ENCODE data around the gene PPP1R3C. TPM values are rescaled to one million over a fixed set of nuclear protein-coding genes. Genes with fewer than 3 reads are reported as not detected.

Gene PPP1R3C
- total RNA-seq, 2 experiments from 2014 or later: not detected

- ChIA-PET CTCF (ENCODE audit: unreplicated experiment) (no interaction called here), POLR2A (interaction anchor here (0.6 to 0.8 kb wide), 2 partner anchors 24 to 400 kb away, joined by 3 to 4 read pairs; no protein-coding TSS in a partner anchor)
- TF ChIP-seq EZH2phosphoT487 (IDR thresholded peaks at IDR 0.05; ENCODE audit: borderline replicate concordance, low read depth, low read length) (no peak), CTCF (conservative IDR thresholded peaks at IDR 0.05; ENCODE audit: low read length) (no peak)
- H3K36me3 ChIP-seq (ENCODE audit: insufficient read depth, low read length): no peaks in the 10 kb centered on the region
- BruUV-seq (replicated peaks): no TSS peak
- H3K9me3 ChIP-seq (ENCODE audit: low read length): no peaks in the 10 kb centered on the region
- no peaks in the 10 kb centered on the region for H4K20me1 ChIP-seq (ENCODE audit: insufficient read depth, low read length)
- intact Hi-C loops (cut with micrococcal nuclease; ENCODE audit: unreplicated experiment): no loop called here
- no peak overlapping the region for H3K4me2 ChIP-seq (ENCODE audit: low read length)
- H2AFZ ChIP-seq (ENCODE audit: low read length): no peak overlapping the region
- no peak for DNase-seq (ENCODE audit: low spot score)
- H3K4me1 ChIP-seq (ENCODE audit: insufficient read depth, low read length, poor library complexity, severe bottlenecking): no peaks in the 10 kb centered on the region
- no peak overlapping the region for H3K4me3 ChIP-seq (ENCODE audit: low read depth, low read length, poor library complexity, severe bottlenecking)
- no peaks in the 10 kb centered on the region for H3K9me2 ChIP-seq (ENCODE audit: insufficient read depth, low read length)
- no peaks in the 10 kb centered on the region for H3K79me2 ChIP-seq (ENCODE audit: insufficient read depth, low read depth, low read length)
- no peak overlapping the region for H3K27ac ChIP-seq (ENCODE audit: low read depth, low read length, poor library complexity, severe bottlenecking)
Measured at GRCh38 chr10:91610919-91611318, 22.0 kb downstream of the PPP1R3C start.

DNA sequence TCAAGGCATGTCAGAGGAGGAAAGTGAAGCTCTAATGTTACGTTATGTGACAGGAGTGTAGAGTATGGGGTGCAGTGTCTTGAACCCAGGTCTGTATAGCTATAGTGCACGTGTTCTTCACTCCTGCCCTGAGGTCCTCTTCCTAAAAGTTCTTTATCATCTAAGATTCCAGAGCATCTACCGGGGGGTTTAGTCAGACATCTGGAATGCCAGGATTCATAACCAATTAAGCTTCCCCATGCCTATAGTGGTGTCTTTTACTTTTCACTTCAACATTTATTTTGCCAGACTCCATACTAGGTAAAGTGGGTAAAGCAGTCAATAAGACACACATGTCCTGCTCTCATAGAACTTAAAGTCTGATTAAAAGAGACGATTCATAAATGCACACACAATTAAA, 22.4 kb downstream of the PPP1R3C start:
- Histone ChIP-seq H3K27ac (ENCODE audit: low read depth, low read length, poor library complexity, severe bottlenecking) (no peak overlapping the region), H3K79me2 (ENCODE audit: insufficient read depth, low read depth, low read length) (no peaks in the 10 kb centered on the region), H2AFZ (ENCODE audit: low read length) (no peak overlapping the region), H4K20me1 (ENCODE audit: insufficient read depth, low read length) (no peaks in the 10 kb centered on the region), H3K4me2 (ENCODE audit: low read length) (no peak overlapping the region), H3K4me3 (ENCODE audit: low read depth, low read length, poor library complexity, severe bottlenecking) (no peak overlapping the region), H3K9me2 (ENCODE audit: insufficient read depth, low read length) (no peaks in the 10 kb centered on the region), H3K4me1 (ENCODE audit: insufficient read depth, low read length, poor library complexity, severe bottlenecking) (no peaks in the 10 kb centered on the region), H3K9me3 (ENCODE audit: low read length) (no peaks in the 10 kb centered on the region), H3K36me3 (ENCODE audit: insufficient read depth, low read length) (no peaks in the 10 kb centered on the region)
- no TSS peak for BruUV-seq (replicated peaks)
- POLR2A ChIA-PET: interaction anchor here (0.6 to 0.8 kb wide), 2 partner anchors 25 to 400 kb away, joined by 3 to 4 read pairs; no protein-coding TSS in a partner anchor
- TF ChIP-seq EZH2phosphoT487 (IDR thresholded peaks at IDR 0.05; ENCODE audit: borderline replicate concordance, low read depth, low read length): no peak
- TF ChIP-seq CTCF (conservative IDR thresholded peaks at IDR 0.05; ENCODE audit: low read length): no peak
- intact Hi-C loops (cut with micrococcal nuclease; ENCODE audit: unreplicated experiment): no loop called here
- DNase-seq (ENCODE audit: low spot score): no peak
- CTCF ChIA-PET (ENCODE audit: unreplicated experiment): no interaction called here

DNA sequence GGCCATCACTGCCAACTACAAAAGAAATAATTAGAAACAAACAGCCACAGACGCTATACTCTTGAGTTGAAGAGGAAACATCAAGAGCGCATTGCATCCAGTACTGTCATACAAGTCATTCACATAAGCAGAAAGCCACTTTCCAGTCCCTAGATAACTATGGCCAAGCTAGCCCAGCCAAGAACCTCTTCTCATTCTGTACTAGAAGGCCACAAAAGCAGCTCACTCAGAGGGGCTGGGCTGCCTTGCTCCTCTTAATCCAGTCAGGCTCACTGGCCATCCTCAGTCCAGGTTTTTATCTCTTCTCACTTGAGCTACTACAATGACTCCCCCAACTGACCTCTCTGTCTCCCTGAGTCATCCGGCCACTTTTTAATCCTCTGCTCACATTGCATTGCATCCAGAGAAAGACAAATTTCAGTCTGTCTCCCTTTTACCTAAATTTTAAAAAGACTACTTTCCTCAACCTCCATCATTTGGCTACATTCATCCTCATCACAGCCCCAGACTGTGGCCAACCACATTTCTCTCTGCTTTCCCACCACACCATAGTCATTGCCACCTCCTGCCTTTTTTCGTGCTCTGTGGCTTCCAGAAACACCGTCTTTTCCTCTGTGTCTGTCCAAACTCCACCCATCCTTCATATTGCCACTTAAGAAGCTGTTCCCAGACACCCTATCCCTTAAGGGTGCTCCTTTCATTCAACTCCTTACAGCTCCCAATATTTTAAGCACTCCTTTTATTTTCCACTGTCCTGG, 25.0 kb downstream of the PPP1R3C start:
- H3K9me2 ChIP-seq (ENCODE audit: insufficient read depth, low read length): no peaks in the 10 kb centered on the region
- H3K4me1 ChIP-seq (ENCODE audit: insufficient read depth, low read length, poor library complexity, severe bottlenecking): no peaks in the 10 kb centered on the region
- no TSS peak for BruUV-seq (replicated peaks)
- H3K9me3 ChIP-seq (ENCODE audit: low read length): no peaks in the 10 kb centered on the region
- no peaks in the 10 kb centered on the region for H3K36me3 ChIP-seq (ENCODE audit: insufficient read depth, low read length)
- ChIA-PET CTCF (ENCODE audit: unreplicated experiment) (no interaction called here), POLR2A (no interaction called here)
- no peaks in the 10 kb centered on the region for H3K79me2 ChIP-seq (ENCODE audit: insufficient read depth, low read depth, low read length)
- no peak for TF ChIP-seq EZH2phosphoT487 (IDR thresholded peaks at IDR 0.05; ENCODE audit: borderline replicate concordance, low read depth, low read length)
- no peak for TF ChIP-seq CTCF (conservative IDR thresholded peaks at IDR 0.05; ENCODE audit: low read length)
- no peak overlapping the region for H3K4me3 ChIP-seq (ENCODE audit: low read depth, low read length, poor library complexity, severe bottlenecking)
- H2AFZ ChIP-seq (ENCODE audit: low read length): no peak overlapping the region
- intact Hi-C loops (cut with micrococcal nuclease; ENCODE audit: unreplicated experiment): no loop called here
- no peak overlapping the region for H3K27ac ChIP-seq (ENCODE audit: low read depth, low read length, poor library complexity, severe bottlenecking)
- H4K20me1 ChIP-seq (ENCODE audit: insufficient read depth, low read length): no peaks in the 10 kb centered on the region
- DNase-seq (ENCODE audit: low spot score): no peak
- H3K4me2 ChIP-seq (ENCODE audit: low read length): no peak overlapping the region

Data from OCI-LY7 (cell line).